HCT116 (cell line): Measurements from ENCODE around the gene LRP11.

Experiments used
- ATF3 ChIP-seq: IDR thresholded peaks from 2 replicates; pipeline ENCODE4 v1.6.1; 2012
- CBX3 ChIP-seq: IDR thresholded peaks from 2 replicates; pipeline ENCODE4 v1.6.1; 2012; ENCODE audit warnings: low read depth
- CEBPB ChIP-seq: IDR thresholded peaks from 2 replicates; pipeline ENCODE4 v1.6.1; 2012; ENCODE audit warnings: low read depth
- EZH2phosphoT487 ChIP-seq: fragments of 200-600 bp; IDR thresholded peaks from 2 replicates; pipeline ENCODE4 v1.6.1; 2018; ENCODE audit warnings: antibody characterized with exemption, borderline replicate concordance
- POLR2A ChIP-seq: IDR thresholded peaks from 2 replicates; pipeline ENCODE4 v1.7.0; 2011; ENCODE audit warnings: borderline replicate concordance; ENCODE audit not compliant: insufficient read depth, insufficient read length; ENCODE audit errors: extremely low read depth
- TCF7L2 ChIP-seq: IDR thresholded peaks from 2 replicates; pipeline ENCODE4 v1.7.0; 2011; ENCODE audit warnings: borderline replicate concordance, inconsistent platforms; ENCODE audit not compliant: insufficient read depth, insufficient read length; ENCODE audit errors: extremely low read depth
- YY1 ChIP-seq: IDR thresholded peaks from 2 replicates; pipeline ENCODE4 v1.6.1; 2011; ENCODE audit warnings: low read length, low read depth, moderate library complexity, mild to moderate bottlenecking; ENCODE audit not compliant: insufficient replicate concordance; ENCODE audit errors: extremely low read depth

DNA sequence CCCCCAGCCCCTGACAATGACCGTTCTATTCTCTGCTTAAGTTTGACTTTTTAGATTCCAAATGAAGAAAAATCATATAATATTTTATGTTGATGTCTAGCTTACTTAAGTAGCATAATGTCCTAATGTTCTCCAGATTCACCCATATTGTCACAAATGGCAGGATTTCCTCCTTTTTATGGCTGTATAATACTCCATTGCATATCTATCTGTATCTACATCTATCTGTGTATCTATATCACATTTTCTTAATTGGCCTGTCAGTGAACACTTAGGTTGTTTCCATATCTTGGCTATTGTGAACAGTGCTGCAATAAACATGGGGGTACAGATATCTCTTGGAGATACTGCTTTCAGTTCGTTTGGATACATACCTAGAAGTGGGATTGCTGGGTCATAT is 7.0 kb upstream of the LRP11 start:
- no peak for TF ChIP-seq POLR2A
- no peak for TF ChIP-seq ATF3
- no peak for TF ChIP-seq EZH2phosphoT487
- no peak for TF ChIP-seq CEBPB
- TF ChIP-seq YY1, result no peak
- TF ChIP-seq TCF7L2, result no peak
- no peak for TF ChIP-seq CBX3
